KG1 (cell line): ENCODE results near the gene RPTOR.

Source experiments
- DNase-seq: peaks from one replicate; lab custom pipeline; 2025; lab: John Stamatoyannopoulos, UW

Gene RPTOR

DNA sequence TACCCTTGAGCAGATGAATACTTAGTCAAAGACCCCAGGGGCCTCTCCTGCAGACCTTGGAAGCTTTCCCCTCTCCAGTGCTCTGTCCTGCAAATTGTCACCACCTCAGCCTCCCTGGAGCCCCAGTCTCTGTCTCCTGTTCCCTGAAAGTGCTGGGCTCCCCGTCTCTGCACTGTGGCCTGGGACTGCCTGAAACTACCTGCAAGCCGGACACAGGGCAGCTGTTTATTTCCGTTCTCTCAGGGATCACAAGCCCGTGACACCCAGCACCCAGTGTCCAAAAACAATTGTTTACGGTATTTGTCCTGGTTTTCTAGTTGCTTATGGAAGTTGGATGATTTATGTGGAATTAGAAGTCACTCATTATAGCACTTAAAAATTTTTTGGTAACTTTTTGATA, 365.4 kb downstream of the RPTOR start:
- no peak for DNase-seq

GRCh38 chr17:80912476-80912875, 367.8 kb downstream of the RPTOR start:
- DNase-seq, result no peak

DNA sequence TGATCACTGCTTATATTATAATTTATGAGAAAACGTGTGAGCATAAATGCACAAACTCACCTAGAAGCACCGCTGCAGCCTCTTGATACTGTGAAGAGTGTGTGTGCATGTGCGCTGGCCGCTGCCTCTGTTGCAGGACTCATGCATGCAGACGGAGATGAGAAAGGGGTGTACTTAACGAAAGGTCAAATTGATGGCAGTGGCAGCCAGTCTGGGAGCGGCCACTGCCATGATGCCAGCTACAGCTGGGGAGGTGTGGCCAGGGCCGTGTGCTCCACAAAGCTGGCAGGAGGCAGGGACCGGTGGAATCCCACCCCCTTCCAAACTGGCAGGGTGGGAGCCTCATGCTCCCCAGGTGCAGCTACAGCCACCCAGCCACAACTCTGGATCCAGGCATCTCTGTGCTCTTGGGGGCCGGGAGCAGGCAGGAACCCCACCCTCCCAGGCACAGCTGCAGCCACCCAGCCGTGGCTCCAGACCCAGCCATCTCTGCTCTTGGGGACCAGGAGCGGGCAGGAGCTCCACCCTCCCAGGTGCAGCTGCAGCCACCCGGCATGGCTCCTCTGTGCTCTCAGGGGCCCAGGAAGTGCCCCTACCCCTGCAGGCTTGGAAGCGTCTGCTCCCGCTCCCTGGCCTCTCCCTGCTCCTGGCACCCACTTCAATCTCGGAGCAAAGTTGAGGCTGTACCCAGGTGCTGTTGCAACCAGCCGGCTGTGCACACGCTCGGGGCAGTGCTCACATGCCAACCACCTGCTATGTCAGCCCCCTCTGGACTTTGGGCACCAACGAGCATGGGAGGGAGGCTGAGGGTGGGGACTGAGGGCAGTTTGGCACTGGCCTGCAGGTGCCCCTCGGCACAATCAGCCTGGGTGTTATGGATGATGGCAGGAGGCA, 369.5 kb downstream of the RPTOR start:
- no peak for DNase-seq

DNA sequence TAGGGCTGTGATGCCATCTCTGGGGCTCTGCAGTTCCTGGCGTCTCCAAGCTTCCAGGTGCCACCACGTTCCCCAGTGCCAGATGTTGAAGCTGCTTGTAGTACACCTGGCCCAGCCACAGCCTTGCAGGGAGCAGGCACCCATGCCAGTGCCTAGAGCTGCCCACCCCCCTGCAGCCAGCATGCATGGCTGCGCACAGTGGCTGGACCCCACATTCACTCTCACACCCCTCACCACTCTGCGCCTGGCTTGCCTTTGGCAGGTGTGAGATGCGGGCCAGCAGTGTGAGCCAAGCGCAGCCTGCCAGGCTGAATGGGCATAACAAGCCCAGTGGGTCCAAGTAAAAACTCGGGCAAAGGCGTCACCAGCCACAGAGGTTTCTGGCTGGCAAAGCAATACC, 371.6 kb downstream of the RPTOR start:
- no peak for DNase-seq

DNA sequence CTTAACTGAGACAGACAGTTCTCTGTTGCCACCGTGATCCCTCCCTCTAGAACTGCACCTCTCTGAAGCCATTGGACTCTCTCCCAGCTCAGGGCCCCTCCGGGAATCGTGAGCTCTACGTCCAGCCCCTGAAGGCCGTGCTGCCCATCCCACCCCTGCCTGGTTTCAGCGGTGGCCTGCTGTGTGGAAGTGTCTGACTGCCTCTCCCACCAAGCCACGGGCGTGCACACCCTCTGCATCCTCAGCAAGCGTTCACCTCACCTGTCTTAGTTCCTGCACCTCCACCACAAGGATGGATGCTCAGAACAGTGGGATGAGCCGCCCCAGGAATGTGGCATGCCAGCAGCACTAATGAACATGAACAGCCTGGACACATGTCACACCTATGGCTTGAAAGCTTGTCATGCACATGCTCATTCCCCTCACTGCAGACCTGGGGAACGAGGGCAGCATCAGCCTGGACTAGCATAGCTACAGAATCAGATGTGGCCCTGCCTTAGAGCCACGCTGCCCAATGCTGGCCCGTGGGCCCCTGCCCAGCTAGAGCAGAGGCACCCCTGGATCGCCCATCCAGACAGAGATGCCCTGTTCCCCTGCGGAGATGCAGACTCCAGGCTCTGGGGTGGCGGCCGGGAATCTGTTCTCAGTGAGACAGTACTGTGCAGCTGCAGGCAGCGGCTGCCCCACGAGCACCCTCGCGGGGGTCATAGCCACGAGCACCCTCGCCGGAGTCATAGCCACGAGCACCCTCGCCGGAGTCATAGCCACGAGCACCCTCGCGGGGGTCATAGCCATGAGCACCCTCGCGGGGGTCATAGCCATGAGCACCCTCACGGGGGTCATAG, 373.3 kb downstream of the RPTOR start:
- DNase-seq, result no peak

DNA sequence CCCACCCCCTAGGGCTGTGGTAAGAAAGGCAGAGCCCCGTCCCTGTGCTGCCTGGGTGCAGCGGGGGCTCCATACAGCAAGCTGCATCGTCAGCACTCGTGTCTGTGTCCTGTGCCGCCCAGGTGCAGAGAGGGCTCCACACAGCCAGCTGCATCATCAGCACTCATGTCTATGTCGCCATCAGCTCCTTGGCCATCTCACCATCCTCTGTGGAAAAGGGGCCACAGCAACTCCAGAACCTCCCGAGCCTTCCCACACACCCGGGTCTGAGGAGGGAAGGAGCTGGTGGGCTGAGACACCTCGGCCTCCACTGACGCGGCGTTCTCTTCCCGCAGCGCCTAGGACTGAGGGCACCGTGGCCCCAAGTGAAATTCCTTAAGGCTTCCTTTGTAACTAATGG, 374.1 kb downstream of the RPTOR start:
- no peak for DNase-seq

- no peak for DNase-seq
These were observed 375.0 kb downstream of the RPTOR start for GRCh38 chr17:80919331-80920311.

DNA sequence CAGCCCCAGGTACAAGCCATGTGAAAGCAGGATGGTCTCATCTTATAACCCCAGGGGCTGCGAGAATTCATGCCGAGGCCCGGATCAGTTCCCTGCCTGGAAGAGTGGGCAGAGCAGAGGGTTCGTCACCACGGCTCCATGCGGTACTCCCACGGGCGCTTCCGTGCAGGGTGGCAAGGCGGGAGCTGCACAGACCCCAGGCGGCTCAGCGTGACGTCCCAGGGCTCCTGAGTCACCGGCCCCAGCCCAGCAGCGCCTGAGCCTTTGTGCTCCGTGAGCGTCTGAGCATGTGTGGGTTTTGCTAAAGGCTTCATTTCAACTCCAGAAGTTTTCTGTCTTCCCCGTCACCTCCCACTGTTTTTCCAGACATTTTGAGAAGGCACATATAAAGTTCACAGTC, 375.8 kb downstream of the RPTOR start:
- DNase-seq, result no peak

DNA sequence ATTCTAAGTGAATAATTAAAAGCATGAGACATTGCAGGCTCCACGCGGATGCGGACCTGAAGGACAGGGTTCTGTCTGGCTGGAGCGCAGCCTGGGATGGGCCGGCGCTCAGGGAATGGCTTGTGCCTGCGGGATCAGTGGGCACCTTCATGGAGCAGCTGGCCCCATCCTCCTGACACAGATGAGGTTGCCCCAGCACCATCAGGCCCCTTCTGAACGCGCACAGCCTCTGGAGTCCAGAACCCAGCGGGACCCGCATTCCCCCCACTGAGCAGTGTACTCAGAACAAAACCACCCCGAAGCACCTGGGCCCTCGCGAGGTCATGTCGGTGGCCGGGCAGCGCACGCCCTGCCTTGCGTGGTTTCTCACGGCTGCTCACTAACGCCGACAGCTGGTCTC, 376.5 kb downstream of the RPTOR start:
- no peak for DNase-seq

DNA sequence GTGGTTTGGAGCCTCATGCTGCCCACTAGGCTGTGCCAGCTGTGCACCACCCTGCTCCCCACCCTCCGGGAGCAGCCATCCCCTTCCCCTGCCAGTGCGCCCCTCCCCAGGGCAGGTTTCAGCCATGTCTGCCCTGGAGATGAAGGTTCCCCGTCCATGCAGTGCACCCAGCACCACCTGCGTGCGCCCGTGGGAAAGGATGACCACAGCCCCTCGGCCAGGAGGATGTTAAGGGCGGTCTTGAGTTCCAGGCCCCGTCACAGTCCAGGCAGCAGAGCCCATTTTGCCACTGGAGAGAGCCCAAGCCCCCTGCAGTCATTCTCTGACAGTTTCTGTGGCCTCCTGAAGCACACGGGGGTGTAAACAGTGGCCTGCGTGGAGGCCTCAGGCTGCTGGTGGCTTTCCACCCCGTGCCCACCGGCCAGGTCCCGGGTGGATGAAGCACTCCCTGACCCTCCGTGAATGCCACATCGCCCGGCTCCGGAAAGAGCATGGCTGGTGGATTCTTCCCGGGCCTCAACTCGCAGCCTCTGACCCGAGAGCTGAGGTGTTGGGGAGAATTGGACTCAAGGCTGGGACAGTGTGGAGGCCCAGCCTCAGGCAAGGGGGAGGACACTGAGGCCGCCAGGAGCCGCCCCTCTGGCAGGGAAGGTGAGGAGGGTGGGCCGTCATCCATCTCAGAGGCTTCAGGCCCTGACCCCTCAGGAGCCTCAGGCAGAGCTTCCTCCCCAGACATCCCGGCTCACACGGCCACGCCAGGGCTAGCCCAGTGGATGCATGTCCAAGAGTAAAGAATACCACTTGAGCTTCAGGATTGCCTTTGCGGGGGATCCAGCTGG, 377.3 kb downstream of the RPTOR start:
- DNase-seq, result no peak

DNA sequence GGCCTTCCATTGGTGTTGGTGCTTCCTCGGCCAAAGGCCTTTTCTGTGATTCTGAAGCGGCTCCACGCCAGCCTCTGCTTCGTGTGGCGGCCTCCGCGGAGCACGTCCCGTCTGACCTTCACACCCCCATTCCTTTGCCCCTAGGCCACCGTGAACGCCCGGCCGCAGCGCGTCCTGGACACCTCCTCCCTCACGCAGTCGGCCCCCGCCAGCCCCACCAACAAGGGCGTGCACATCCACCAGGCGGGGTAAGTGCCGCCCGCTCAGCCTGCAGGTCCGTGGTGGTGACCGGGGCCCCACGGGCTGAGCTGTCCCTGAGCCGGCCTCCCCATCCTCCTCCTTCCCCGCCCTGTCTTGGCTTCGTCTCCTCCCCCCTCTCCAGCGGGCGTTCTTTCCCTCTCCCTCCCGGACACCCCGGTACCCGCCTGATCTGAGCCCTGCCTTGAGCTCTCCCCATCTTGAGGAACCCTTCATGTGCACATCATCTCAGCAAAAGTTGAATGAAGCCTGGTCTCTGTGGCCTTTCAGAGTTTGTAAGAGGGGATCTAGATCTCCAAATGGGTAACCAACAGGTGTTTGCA, 378.0 kb downstream of the RPTOR start:
- no peak for DNase-seq

DNA sequence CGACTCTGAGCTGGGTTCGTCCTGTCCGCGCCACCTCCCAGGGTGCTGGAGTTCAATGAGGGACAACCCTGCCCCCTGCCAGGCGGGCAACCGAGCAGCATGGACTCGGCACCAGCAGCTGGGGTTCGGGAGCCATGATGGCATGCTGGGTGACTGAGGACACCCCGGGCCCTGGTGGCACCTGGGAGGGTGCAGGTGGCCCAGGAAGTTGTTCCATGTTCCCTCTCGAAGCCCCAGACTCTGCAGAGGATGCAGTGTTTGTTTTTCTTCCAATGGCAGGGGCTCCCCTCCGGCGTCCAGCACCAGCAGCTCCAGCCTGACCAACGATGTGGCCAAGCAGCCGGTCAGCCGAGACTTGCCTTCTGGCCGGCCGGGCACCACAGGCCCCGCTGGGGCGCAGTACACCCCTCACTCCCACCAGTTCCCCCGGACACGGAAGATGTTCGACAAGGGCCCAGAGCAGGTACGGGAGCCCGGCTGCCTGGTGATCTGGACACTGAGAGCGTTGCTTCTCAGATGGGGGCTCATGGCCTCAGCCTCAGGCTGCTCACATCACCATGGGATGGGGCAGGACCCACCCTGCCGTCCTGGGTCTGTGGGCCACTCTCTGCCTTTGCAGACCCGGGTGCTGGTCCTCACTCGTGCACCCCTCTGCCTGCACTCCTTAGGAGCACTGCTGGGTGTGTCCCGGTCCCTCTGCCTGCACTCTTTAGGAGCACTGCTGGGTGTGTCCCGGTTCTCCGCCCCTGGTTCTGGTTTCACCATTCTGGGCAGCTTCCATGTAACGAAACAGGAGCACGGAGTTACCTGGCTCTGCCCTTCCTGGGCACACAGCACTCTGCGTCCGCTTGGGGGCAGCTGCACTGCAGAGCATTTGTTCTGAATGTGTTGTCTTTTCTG, 378.8 kb downstream of the RPTOR start:
- DNase-seq, result no peak

- DNase-seq, result no peak
These were observed 379.6 kb downstream of the RPTOR start for GRCh38 chr17:80924111-80924806.

DNA sequence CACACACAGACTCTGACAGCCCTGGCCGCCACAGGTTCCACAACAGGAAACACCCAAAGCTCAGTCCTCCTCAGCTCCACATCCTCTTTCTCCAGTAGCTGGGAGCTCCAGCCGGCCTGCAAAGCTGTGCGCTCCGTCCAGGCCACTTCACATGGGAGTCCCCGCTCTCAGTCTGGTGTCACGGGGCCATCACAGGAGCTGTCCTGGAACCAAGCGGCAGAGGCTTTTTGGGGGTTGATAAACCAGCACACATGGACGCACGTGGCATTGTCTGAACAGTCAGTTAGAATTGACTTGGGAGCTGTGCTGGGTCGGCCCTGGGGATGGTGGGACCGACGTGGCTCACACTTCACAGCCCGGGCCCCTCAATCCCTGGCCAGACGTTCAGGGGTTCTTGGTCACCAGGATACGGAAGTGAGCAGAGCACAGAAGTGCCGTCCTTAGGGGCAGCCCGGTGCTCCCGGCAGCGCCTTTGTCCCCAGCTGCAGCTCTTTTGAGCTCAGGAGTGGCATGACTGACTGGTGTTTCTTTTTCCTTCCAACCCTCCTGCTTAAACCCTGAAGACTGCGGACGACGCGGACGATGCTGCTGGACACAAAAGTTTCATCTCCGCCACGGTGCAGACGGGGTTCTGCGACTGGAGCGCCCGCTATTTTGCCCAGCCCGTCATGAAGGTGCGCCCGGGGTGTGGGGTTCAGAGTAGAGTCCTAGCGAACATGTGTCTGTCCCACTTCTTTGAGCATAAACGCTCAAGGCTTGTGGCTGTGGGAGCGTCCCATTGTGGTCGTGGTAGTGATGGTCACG, 380.4 kb downstream of the RPTOR start:
- no peak for DNase-seq

- DNase-seq, result no peak
These were observed 381.2 kb downstream of the RPTOR start for GRCh38 chr17:80925688-80926335.

- no peak for DNase-seq
These were observed 382.1 kb downstream of the RPTOR start for GRCh38 chr17:80926591-80927250.

- no peak for DNase-seq
These were observed 383.2 kb downstream of the RPTOR start for GRCh38 chr17:80927791-80928216.
